H1 (cell line): ENCODE data around the gene CPM. TPM values are rescaled to one million over a fixed set of nuclear protein-coding genes. Genes with fewer than 3 reads are reported as not detected.

Source experiments
- CTCF ChIA-PET: fragments of 300-600 bp; sonication (Branson Sonifier 250); formaldehyde crosslinking; loops from one replicate; lab custom pipeline; 2021; ENCODE audit not compliant: partially characterized antibody; lab: Charles Lee
- POLR2A ChIA-PET: fragments of 300-600 bp; sonication (Branson Sonifier 250); formaldehyde crosslinking; loops from one replicate; lab custom pipeline; 2021; ENCODE audit warnings: inconsistent platforms; ENCODE audit not compliant: partially characterized antibody; lab: Charles Lee
- DNase-seq, 2 experiments: peaks; one replicate each; pipeline versions ENCODE4 v3.0.0 to v3.0.0-alpha.2; 2010 to 2022; ENCODE audit warnings: low spot score in 2 of 2, low read depth in 1 of 2, mixed read lengths in 1 of 2
- FAIRE-seq: peaks from 2 replicates; lab custom pipeline; 2011; peaks lifted over from hg19 to GRCh38; lab: Jason Lieb, UNC
- H2AFZ ChIP-seq: 2 replicates; pipeline ENCODE4 v1.8.1; 2012; ENCODE audit warnings: low read length, inconsistent platforms
- H2AK5ac ChIP-seq: 2 replicates; pipeline ENCODE4 v1.6.1; 2013; ENCODE audit warnings: low read depth, low read length
- H2BK120ac ChIP-seq: replicated peaks from 2 replicates; pipeline ENCODE3; 2013; ENCODE audit warnings: low read depth, low read length, inconsistent platforms
- H2BK12ac ChIP-seq: 2 replicates; pipeline ENCODE4 v1.6.1; 2013; ENCODE audit warnings: low read depth, low read length
- H2BK15ac ChIP-seq: 2 replicates; pipeline ENCODE4 v1.6.1; 2013; ENCODE audit warnings: low read length
- H2BK20ac ChIP-seq: 2 replicates; pipeline ENCODE4 v1.6.1; 2013; ENCODE audit warnings: low read length
- H2BK5ac ChIP-seq: 2 replicates; pipeline ENCODE4 v1.6.1; 2013; ENCODE audit warnings: low read depth, low read length
- H3K14ac ChIP-seq: 2 replicates; pipeline ENCODE4 v1.6.1; 2013; ENCODE audit warnings: inconsistent platforms; ENCODE audit not compliant: insufficient read length
- H3K18ac ChIP-seq: 2 replicates; pipeline ENCODE4 v1.6.1; 2013; ENCODE audit warnings: low read length; ENCODE audit errors: extremely low read depth
- H3K23ac ChIP-seq: 2 replicates; pipeline ENCODE4 v1.6.1; 2013; ENCODE audit warnings: inconsistent platforms; ENCODE audit not compliant: insufficient read length
- H3K23me2 ChIP-seq: 2 replicates; pipeline ENCODE4 v1.6.1; 2013; ENCODE audit warnings: low read depth, low read length
- H3K27ac ChIP-seq: 2 replicates; pipeline ENCODE4 v1.6.1; 2011; ENCODE audit warnings: low read depth, low read length, inconsistent platforms
- H3K27me3 ChIP-seq, 4 experiments: replicated peaks in 1 of 4; 1 replicate in 1 of 4; 2 replicates in 3 of 4; pipeline versions ENCODE4 v1.6.1 to v1.8.1; 2011 to 2013; ENCODE audit warnings: low read length in 3 of 4, mild to moderate bottlenecking in 3 of 4, inconsistent platforms in 2 of 4, mixed read lengths in 2 of 4, moderate library complexity in 1 of 4; ENCODE audit not compliant: control insufficient read depth in 3 of 4, insufficient read depth in 3 of 4; ENCODE audit errors: extremely low read depth in 1 of 4
- H3K36me3 ChIP-seq, 4 experiments: 2 replicates each; pipeline versions ENCODE4 v1.6.1 to v1.8.1; 2011 to 2013; ENCODE audit warnings: mild to moderate bottlenecking in 4 of 4, low read length in 3 of 4, moderate library complexity in 2 of 4, control low read depth in 1 of 4, inconsistent platforms in 1 of 4; ENCODE audit not compliant: insufficient read depth in 4 of 4, control insufficient read depth in 2 of 4
- H3K4ac ChIP-seq: replicated peaks from 2 replicates; pipeline ENCODE3; 2013; ENCODE audit warnings: low read length, low read depth, mixed read lengths, inconsistent platforms; ENCODE audit not compliant: insufficient read length
- H3K4me1 ChIP-seq, 4 experiments: replicated peaks in 1 of 4; 1 replicate in 1 of 4; 2 replicates in 3 of 4; pipeline versions ENCODE4 v1.6.1 to v1.8.1; 2011 to 2013; ENCODE audit warnings: low read length in 3 of 4, inconsistent platforms in 2 of 4, mixed read lengths in 1 of 4; ENCODE audit not compliant: insufficient read depth in 4 of 4, control insufficient read depth in 3 of 4
- H3K4me2 ChIP-seq, 2 experiments: 2 replicates each; pipeline versions ENCODE4 v1.6.1 to v1.8.1; 2011 to 2013; ENCODE audit warnings: low read depth in 2 of 2, low read length in 2 of 2, control low read depth in 1 of 2, inconsistent platforms in 1 of 2, mild to moderate bottlenecking in 1 of 2; ENCODE audit not compliant: insufficient read depth in 1 of 2
- H3K4me3 ChIP-seq, 4 experiments: fragments of 200-600, 300-600 bp in 1 of 4; sonication (generic), shearing (Covaris generic), sonication (Bioruptor Twin) in 1 of 4; 2 replicates each; pipeline versions ENCODE4 v1.5.1 to v1.8.1; 2011 to 2016; ENCODE audit warnings: low read length in 4 of 4, low read depth in 3 of 4, control low read depth in 2 of 4, inconsistent platforms in 2 of 4, mild to moderate bottlenecking in 2 of 4, mixed read lengths in 1 of 4, moderate library complexity in 1 of 4; ENCODE audit not compliant: insufficient read depth in 2 of 4; ENCODE audit errors: extremely low read depth in 1 of 4
- H3K56ac ChIP-seq: replicated peaks from 2 replicates; pipeline ENCODE3; 2013; ENCODE audit warnings: low read depth, mild to moderate bottlenecking, mixed read lengths, low read length, inconsistent platforms; ENCODE audit not compliant: insufficient read length
- H3K79me1 ChIP-seq: 2 replicates; pipeline ENCODE4 v1.6.1; 2013; ENCODE audit warnings: low read depth, low read length, control low read depth
- H3K79me2 ChIP-seq, 2 experiments: 2 replicates each; pipeline versions ENCODE4 v1.6.1 to v1.8.1; 2012 to 2013; ENCODE audit warnings: low read length in 2 of 2, mild to moderate bottlenecking in 2 of 2, inconsistent platforms in 1 of 2; ENCODE audit not compliant: insufficient read depth in 2 of 2, control insufficient read depth in 1 of 2
- H3K9ac ChIP-seq, 4 experiments: replicated peaks in 1 of 4; 1 replicate in 1 of 4; 2 replicates in 3 of 4; pipeline versions ENCODE4 v1.6.1 to v1.8.1; 2011 to 2013; ENCODE audit warnings: low read depth in 3 of 4, low read length in 3 of 4, control low read depth in 2 of 4, mild to moderate bottlenecking in 2 of 4, moderate library complexity in 2 of 4, inconsistent platforms in 1 of 4; ENCODE audit errors: extremely low read depth in 1 of 4
- H3K9me3 ChIP-seq, 2 experiments: 2 replicates each; pipeline versions ENCODE4 v1.6.1 to v1.8.1; 2012 to 2013; ENCODE audit warnings: mild to moderate bottlenecking in 2 of 2, moderate library complexity in 2 of 2, control low read depth in 1 of 2, inconsistent platforms in 1 of 2, low read depth in 1 of 2, low read length in 1 of 2, mixed read lengths in 1 of 2; ENCODE audit not compliant: insufficient read depth in 2 of 2
- H4K20me1 ChIP-seq, 2 experiments: replicated peaks in 1 of 2; 2 replicates each; pipeline versions ENCODE3 to v1.8.1; 2011 to 2013; ENCODE audit warnings: inconsistent platforms in 2 of 2, low read length in 2 of 2, mild to moderate bottlenecking in 1 of 2; ENCODE audit not compliant: insufficient read depth in 2 of 2, control insufficient read depth in 1 of 2
- H4K5ac ChIP-seq: 2 replicates; pipeline ENCODE4 v1.6.1; 2013; ENCODE audit warnings: low read length, low read depth, mixed read lengths, inconsistent platforms; ENCODE audit not compliant: insufficient read length
- H4K8ac ChIP-seq: 2 replicates; pipeline ENCODE4 v1.8.0; 2013; ENCODE audit warnings: mild to moderate bottlenecking, moderate library complexity, low read length, inconsistent platforms; ENCODE audit not compliant: insufficient read depth; ENCODE audit errors: extremely low read depth
- H4K91ac ChIP-seq: replicated peaks from 2 replicates; pipeline ENCODE3; 2013; ENCODE audit warnings: low read length, mixed read lengths, inconsistent platforms; ENCODE audit not compliant: insufficient read length
- ASH2L ChIP-seq: fragments of 200-600, 300-600 bp; sonication (generic); IDR thresholded peaks from one replicate; pipeline ENCODE4 v1.7.1; 2017; ENCODE audit warnings: low read length
- ATF3 ChIP-seq: IDR thresholded peaks from 2 replicates; pipeline ENCODE4 v1.6.1; 2011; ENCODE audit warnings: low read depth, mild to moderate bottlenecking, low read length; ENCODE audit not compliant: insufficient read depth
- E2F6 ChIP-seq: IDR thresholded peaks from 2 replicates; pipeline ENCODE4 v1.6.1; 2012; ENCODE audit warnings: inconsistent platforms
- EGR1 ChIP-seq: IDR thresholded peaks from 2 replicates; pipeline ENCODE4 v1.6.1; 2011; ENCODE audit warnings: low read depth, low read length, borderline replicate concordance
- EZH2 ChIP-seq: fragments of 200-600 bp; sonication (generic); IDR thresholded peaks from 2 replicates; pipeline ENCODE4 v1.7.1; 2012; ENCODE audit warnings: low read depth, mild to moderate bottlenecking, moderate library complexity, low read length, inconsistent platforms; ENCODE audit not compliant: severe bottlenecking
- MAX ChIP-seq: IDR thresholded peaks from 2 replicates; pipeline ENCODE4 v1.6.1; 2012; ENCODE audit warnings: inconsistent platforms
- POLR2AphosphoS5 ChIP-seq: IDR thresholded peaks from 2 replicates; pipeline ENCODE4 v1.6.1; 2011; ENCODE audit warnings: low read depth, low read length
- POU5F1 ChIP-seq: IDR thresholded peaks from 2 replicates; pipeline ENCODE4 v1.6.1; 2011; ENCODE audit warnings: low read depth, mild to moderate bottlenecking, low read length, moderate library complexity
- RAD21 ChIP-seq, 2 experiments: IDR thresholded peaks in 1 of 2; conservative IDR thresholded peaks in 1 of 2; 2 replicates each; pipeline ENCODE4 v1.6.1; 2011; ENCODE audit warnings: low read depth in 2 of 2, low read length in 2 of 2, improper control_type of control experiment in 1 of 2, inconsistent platforms in 1 of 2, mild to moderate bottlenecking in 1 of 2, moderate library complexity in 1 of 2
- RFX5 ChIP-seq: IDR thresholded peaks from 2 replicates; pipeline ENCODE4 v1.6.1; 2011; ENCODE audit warnings: low read depth, low read length, improper control_type of control experiment, borderline replicate concordance
- TEAD4 ChIP-seq: IDR thresholded peaks from 2 replicates; pipeline ENCODE4 v1.6.1; 2012; ENCODE audit warnings: low read depth, low read length, inconsistent platforms, mixed read lengths
- YY1 ChIP-seq: IDR thresholded peaks from 2 replicates; pipeline ENCODE4 v1.6.1; 2011; ENCODE audit warnings: low read depth, mild to moderate bottlenecking, low read length
- WGBS, 2 experiments: shearing (Covaris generic) in 1 of 2; methylation state at CpG; one replicate each; pipeline versions ENCODE4 v1.1.6 to v1.1.7; 2013 to 2015; ENCODE audit warnings: low lambda C conversion rate in 2 of 2, mixed read lengths in 2 of 2, inconsistent platforms in 1 of 2, low coverage in 1 of 2, missing lambda C conversion rate in 1 of 2; ENCODE audit not compliant: insufficient replicate concordance in 2 of 2, insufficient coverage in 1 of 2, insufficient read length in 1 of 2; ENCODE audit errors: extremely low coverage in 1 of 2, missing lambda C conversion rate in 1 of 2; 5-methylcytosine and 5-hydroxymethylcytosine counted together
- polyA plus RNA-seq, 7 experiments: library from polyadenylated mRNA; depleted of rRNA in 3 of 7; stranded (reverse) in 5 of 7; unstranded in 2 of 7; fragments of >200 nt in 5 of 7; fragments of 200-250 nt in 2 of 7; gene quantifications; 1 replicate in 5 of 7; 2 replicates in 1 of 7; 4 replicates in 1 of 7; pipeline versions ENCODE4 v1.2.1 to v1.2.3, GENCODE V29; 2011 to 2013; ENCODE audit warnings: missing spikeins in 2 of 7, mixed read lengths in 2 of 7
- total RNA-seq: library from RNA; stranded (reverse); fragmentation: NEBNext Ultra II Directional; extraction: Animal tissue kit (Norgen Biotek cat#: 25700); gene quantifications from 2 replicates; pipeline ENCODE4 v1.2.1, GENCODE V29; 2021

The CPM gene
- total and polyA plus RNA-seq, 2 of the 8 experiments (the other 6 are each of a cell fraction or from before 2014, with no cell fraction given): 0.33 to 3.1 TPM

- FAIRE-seq: no peak
- H4K8ac ChIP-seq: no peak overlapping the region
- TF ChIP-seq EGR1: no peak
- TF ChIP-seq POLR2AphosphoS5: no peak
- no peak for TF ChIP-seq ASH2L
- no peak for TF ChIP-seq MAX
- no peak for TF ChIP-seq E2F6
- TF ChIP-seq TEAD4: no peak
- TF ChIP-seq RAD21 (IDR thresholded peaks at IDR 0.05 in 1 of 2, conservative IDR thresholded peaks at IDR 0.05 in 1 of 2; ENCODE audit: low read depth in 2 of 2, low read length in 2 of 2): no peak
- TF ChIP-seq POU5F1: no peak
- TF ChIP-seq RFX5: no peak
- no peak for TF ChIP-seq YY1
- no peak for TF ChIP-seq ATF3
- no peak for TF ChIP-seq EZH2
Observed at GRCh38 chr12:68978678-68979077, 45.7 kb upstream of the CPM start.

More at GRCh38 chr12:68978678-68979077, 45.7 kb upstream of the CPM start:
- 97% methylated on average over 2 of the region's 2 CpGs; no CpG with 5 or more reads in 1 of the 2 experiments for WGBS, 2 experiments
- no peak for DNase-seq
- H3K4me3 ChIP-seq: no peak overlapping the region
- H4K91ac ChIP-seq: no peak overlapping the region
- H3K4ac ChIP-seq: no peak overlapping the region
- no peak overlapping the region for H3K9ac ChIP-seq
- H2BK120ac ChIP-seq: no peak overlapping the region
- H3K4me2 ChIP-seq: 0 out of 4 replicates have a peak overlapping the region, but pooled peaks of 1 of the 2 experiments have one; percentile 1
- H3K27me3 ChIP-seq: no peaks in the 10 kb centered on the region
- no peaks in the 10 kb centered on the region for H3K79me2 ChIP-seq
- H3K18ac ChIP-seq: no peak overlapping the region
- no peak overlapping the region for H3K23ac ChIP-seq
- no peak overlapping the region for H2BK12ac ChIP-seq
- H4K5ac ChIP-seq: no peak overlapping the region
- no peak overlapping the region for H3K56ac ChIP-seq
- no peak overlapping the region for H2BK5ac ChIP-seq
- ChIA-PET CTCF (interaction anchor here (1.3 kb wide), 1 partner anchor 12 kb away, joined by 4 read pairs; no protein-coding TSS in a partner anchor), POLR2A (no interaction called here)
- H3K27ac ChIP-seq: no peak overlapping the region
- H4K20me1 ChIP-seq: no peaks in the 10 kb centered on the region
- no peak overlapping the region for H2AFZ ChIP-seq
- no peaks in the 10 kb centered on the region for H3K23me2 ChIP-seq
- no peak overlapping the region for H3K14ac ChIP-seq
- no peak overlapping the region for H2BK15ac ChIP-seq
- H3K36me3 ChIP-seq: no peaks in the 10 kb centered on the region
- no peaks in the 10 kb centered on the region for H3K79me1 ChIP-seq
- H3K4me1 ChIP-seq: peaks cover 0 to 7% (median 3%) of the 10 kb centered on the region in 4 experiments; a peak in 4 of 7 replicates
- no peak overlapping the region for H2AK5ac ChIP-seq
- H2BK20ac ChIP-seq: no peak overlapping the region
- H3K9me3 ChIP-seq: peaks cover 6% of the 10 kb centered on the region in 2 experiments; a peak in 3 of 4 replicates
